Stimulated activated CD8-positive, alpha-beta memory T cell treated with anti-CD3 and anti-CD28 coated beads, Interleukin-15, amount 100 ng/mL, for 48 hours (primary cell): Measurements from ENCODE around the gene MVD.

Experiments
- DNase-seq, 2 donors: peaks; one replicate each; pipeline ENCODE4 v3.0.0-alpha.2; 2020; ENCODE audit warnings: low read depth in 2 of 2

Gene MVD

GRCh38 chr16:88640498-88641247 is 22.2 kb downstream of the MVD start:
- no peak for DNase-seq

GRCh38 chr16:88640039-88640495 is 22.8 kb downstream of the MVD start:
- DNase-seq, result no peak

DNA sequence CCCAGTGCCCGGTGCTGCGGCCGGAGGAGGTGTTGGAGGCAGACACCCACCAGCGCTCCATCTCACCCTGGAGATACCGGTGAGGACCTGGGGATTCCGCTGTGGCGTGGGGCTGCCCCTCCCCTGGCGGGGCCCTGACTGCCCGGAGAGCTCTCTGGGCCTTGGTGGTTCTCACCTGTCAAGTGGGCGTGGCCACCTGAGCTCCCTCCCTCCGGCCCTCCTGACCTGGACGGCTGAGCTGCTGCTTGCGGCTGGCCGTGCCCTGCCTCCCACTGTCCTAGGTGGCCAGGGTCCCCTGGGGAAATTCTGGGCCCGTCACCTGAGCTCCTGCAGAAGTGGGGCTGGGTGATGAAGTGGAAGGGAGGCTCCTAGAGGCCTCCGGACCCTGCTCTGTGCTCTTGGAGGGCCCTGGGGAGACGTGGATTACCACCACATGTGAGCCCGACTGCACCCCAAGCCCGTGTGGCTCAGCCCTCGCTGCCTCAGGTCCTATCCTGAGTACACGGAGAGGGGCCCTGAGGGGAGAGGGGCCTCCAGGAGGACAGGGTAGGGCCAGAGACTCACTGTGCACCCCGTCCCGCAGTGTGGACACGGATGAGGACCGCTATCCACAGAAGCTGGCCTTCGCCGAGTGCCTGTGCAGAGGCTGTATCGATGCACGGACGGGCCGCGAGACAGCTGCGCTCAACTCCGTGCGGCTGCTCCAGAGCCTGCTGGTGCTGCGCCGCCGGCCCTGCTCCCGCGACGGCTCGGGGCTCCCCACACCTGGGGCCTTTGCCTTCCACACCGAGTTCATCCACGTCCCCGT is 23.5 kb downstream of the MVD start:
- DNase-seq, result no peak

GRCh38 chr16:88638323-88639230 is 24.3 kb downstream of the MVD start, which contains the start of gene IL17C:
Gene IL17C, plus strand, starts transcription at chr16:88638572. Its CDS starts 70 bp downstream, at chr16:88638642.
- no peak for DNase-seq

- DNase-seq, result no peak
Measured at GRCh38 chr16:88636488-88637265, 26.2 kb downstream of the MVD start.

DNA sequence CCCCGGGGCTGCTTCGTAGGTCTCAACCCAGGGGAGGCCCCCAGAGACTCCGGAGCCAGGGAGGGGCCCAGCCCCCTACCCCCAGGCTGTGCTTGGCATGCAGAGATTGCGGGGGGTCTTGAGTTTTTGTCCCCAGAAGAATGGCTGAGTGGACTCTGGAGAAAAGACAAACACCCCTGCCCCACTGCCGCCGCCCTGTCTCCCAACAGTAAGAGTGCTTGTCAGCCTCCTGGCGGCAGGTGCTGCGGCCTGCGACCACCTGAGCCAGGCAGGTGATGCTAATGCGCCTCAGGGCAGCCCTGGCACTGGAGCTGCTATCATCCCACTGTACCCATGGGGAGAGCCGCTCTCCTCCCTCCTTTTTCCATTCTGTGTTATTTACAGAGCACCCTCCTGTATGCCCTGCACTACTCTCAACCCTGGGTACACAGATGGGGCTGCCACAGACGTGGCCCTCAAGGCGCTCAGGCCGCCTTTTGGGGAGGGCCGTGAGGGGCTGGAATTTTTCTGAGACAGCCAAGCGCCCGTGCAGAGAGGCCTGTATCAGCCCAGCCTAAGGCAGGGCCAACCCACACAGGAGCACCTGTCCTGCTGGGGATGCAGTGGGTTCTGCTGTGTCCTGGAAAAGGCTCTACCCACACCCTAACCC is 27.1 kb downstream of the MVD start:
- DNase-seq, result no peak

- no peak for DNase-seq
Measured at GRCh38 chr16:88634994-88635670, 27.8 kb downstream of the MVD start.

- DNase-seq, result peak; percentile 41 to 55
Measured at GRCh38 chr16:88634141-88634993, 28.5 kb downstream of the MVD start.

GRCh38 chr16:88633684-88634140 is 29.2 kb downstream of the MVD start:
- peak; percentile 47 to 66 for DNase-seq

GRCh38 chr16:88632587-88632930 is 30.3 kb downstream of the MVD start:
- no peak for DNase-seq

- no peak for DNase-seq
Measured at GRCh38 chr16:88631920-88632586, 30.8 kb downstream of the MVD start.

GRCh38 chr16:88631384-88631783 is 31.5 kb downstream of the MVD start:
- no peak for DNase-seq

GRCh38 chr16:88630941-88631340 is 31.9 kb downstream of the MVD start:
- DNase-seq, result no peak

GRCh38 chr16:88630433-88630832 is 32.5 kb downstream of the MVD start:
- DNase-seq, result no peak

- no peak for DNase-seq
Measured at GRCh38 chr16:88629835-88630234, 33.1 kb downstream of the MVD start.

DNA sequence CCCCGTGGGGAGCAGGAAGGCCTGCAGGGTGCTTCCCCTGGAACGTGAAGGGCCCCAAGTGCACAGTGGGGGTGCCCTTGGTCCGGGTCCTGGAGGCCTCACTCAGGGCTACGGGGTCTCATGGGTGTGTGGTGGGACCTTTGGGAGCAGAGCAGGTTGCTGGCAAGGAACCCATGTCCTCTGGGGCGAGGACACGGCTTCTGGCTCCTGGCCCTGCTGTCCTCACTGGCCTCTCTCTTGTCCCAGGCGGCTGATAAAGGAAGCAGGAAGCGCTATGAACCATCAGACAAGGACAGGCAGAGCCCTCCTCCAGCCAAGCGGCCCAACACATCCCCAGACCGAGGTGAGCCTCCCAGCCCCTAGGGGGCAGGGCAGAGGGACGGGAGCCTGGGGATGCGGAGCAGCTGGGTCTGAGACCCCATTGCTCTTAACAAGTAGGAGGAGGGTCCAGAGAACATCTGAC is 34.3 kb downstream of the MVD start:
- no peak for DNase-seq

GRCh38 chr16:88627531-88628411 is 35.1 kb downstream of the MVD start:
- no peak for DNase-seq
